Endothelial cell of umbilical vein (primary cell): Measurements from ENCODE around the gene TIPRL. TPM values are rescaled to one million over a fixed set of nuclear protein-coding genes. Genes with fewer than 3 reads are reported as not detected.

Source experiments
- BruUV-seq: library from RNA; stranded (reverse); fragments of 400-500 nt; replicated peaks from 2 replicates; lab custom pipeline; 2021; lab: Mats Ljungman, UMichigan
- CTCF ChIA-PET: fragments of 300-600, 350-600 bp; sonication (Branson Sonifier 250); formaldehyde crosslinking; loops from one replicate; lab custom pipeline; 2021; ENCODE audit warnings: antibody characterized with exemption, inconsistent platforms; lab: Charles Lee
- POLR2A ChIA-PET: fragments of 300-600, 350-600 bp; sonication (Branson Sonifier 250); formaldehyde crosslinking; loops from one replicate; lab custom pipeline; 2021; ENCODE audit warnings: antibody characterized with exemption, inconsistent platforms; lab: Charles Lee
- DNase-seq: peaks from one replicate; pipeline ENCODE4 v3.0.0-alpha.2; 2011; ENCODE audit warnings: low read depth, low spot score
- FAIRE-seq: peaks from 2 replicates; lab custom pipeline; 2011; peaks lifted over from hg19 to GRCh38; lab: Jason Lieb, UNC
- H2AFZ ChIP-seq: 2 replicates; pipeline ENCODE4 v1.6.0; 2012; ENCODE audit warnings: low read depth, low read length, control low read depth, inconsistent platforms
- H3K27ac ChIP-seq: 2 replicates; pipeline ENCODE4 v1.5.1; 2011; ENCODE audit warnings: low read depth, mild to moderate bottlenecking, control low read depth, low read length, moderate library complexity; ENCODE audit not compliant: insufficient read depth
- H3K27me3 ChIP-seq, 2 experiments: 2 replicates each; pipeline versions ENCODE4 v1.6.0 to v1.6.1; 2011; ENCODE audit warnings: low read length in 2 of 2, mixed read lengths in 1 of 2; ENCODE audit not compliant: control insufficient read depth in 2 of 2, insufficient read depth in 2 of 2
- H3K36me3 ChIP-seq, 2 experiments: 2 replicates in 1 of 2; 3 replicates in 1 of 2; pipeline ENCODE4 v1.5.1; 2011; ENCODE audit warnings: low read length in 2 of 2, mild to moderate bottlenecking in 1 of 2, moderate library complexity in 1 of 2; ENCODE audit not compliant: control insufficient read depth in 2 of 2, insufficient read depth in 2 of 2; ENCODE audit errors: extremely low read depth in 1 of 2
- H3K4me1 ChIP-seq: 3 replicates; pipeline ENCODE4 v1.5.1; 2011; ENCODE audit warnings: mild to moderate bottlenecking, low read length; ENCODE audit not compliant: control insufficient read depth, insufficient read depth; ENCODE audit errors: extremely low read depth
- H3K4me2 ChIP-seq: 2 replicates; pipeline ENCODE4 v1.6.1; 2011; ENCODE audit warnings: low read length, control low read depth, mixed read lengths; ENCODE audit not compliant: insufficient read depth
- H3K4me3 ChIP-seq, 3 experiments: fragments of 200-600 bp in 1 of 3; sonication (generic), shearing (Covaris generic) in 1 of 3; replicated peaks in 1 of 3; 2 replicates each; pipeline ENCODE4 v1.5.1; 2011 to 2016; ENCODE audit warnings: control low read depth in 3 of 3, low read length in 3 of 3, mild to moderate bottlenecking in 2 of 3, inconsistent platforms in 1 of 3, low read depth in 1 of 3, moderate library complexity in 1 of 3; ENCODE audit not compliant: insufficient read depth in 1 of 3
- H3K79me2 ChIP-seq: 2 replicates; pipeline ENCODE4 v1.6.0; 2012; ENCODE audit warnings: low read length, inconsistent platforms; ENCODE audit not compliant: control insufficient read depth, insufficient read depth
- H3K9ac ChIP-seq: replicated peaks from 2 replicates; pipeline ENCODE3; 2011; ENCODE audit warnings: low read length, control low read depth; ENCODE audit not compliant: insufficient read depth; ENCODE audit errors: extremely low read depth
- H3K9me1 ChIP-seq: replicated peaks from 3 replicates; pipeline ENCODE4 v1.6.0; 2011; ENCODE audit warnings: mild to moderate bottlenecking, low read length; ENCODE audit not compliant: control insufficient read depth, insufficient read depth; ENCODE audit errors: extremely low read depth
- H3K9me3 ChIP-seq: replicated peaks from 2 replicates; pipeline ENCODE4 v1.5.1; 2012; ENCODE audit warnings: low read length, inconsistent platforms; ENCODE audit not compliant: control insufficient read depth, insufficient read depth
- H4K20me1 ChIP-seq: replicated peaks from 2 replicates; pipeline ENCODE3; 2011; ENCODE audit warnings: mild to moderate bottlenecking, low read length; ENCODE audit not compliant: control insufficient read depth, insufficient read depth; ENCODE audit errors: extremely low read depth
- CTCF ChIP-seq, 2 donors: IDR thresholded peaks; 1 replicate in 1 of 2; 2 replicates in 1 of 2; pipeline ENCODE4 v1.5.1; 2011; ENCODE audit warnings: low read length in 2 of 2, mild to moderate bottlenecking in 2 of 2, moderate library complexity in 2 of 2, control low read depth in 1 of 2, inconsistent platforms in 1 of 2, low read depth in 1 of 2; ENCODE audit not compliant: insufficient read depth in 1 of 2; ENCODE audit errors: extremely low read depth in 1 of 2
- EZH2 ChIP-seq: IDR thresholded peaks from 2 replicates; pipeline ENCODE4 v1.6.1; 2012; ENCODE audit warnings: borderline replicate concordance, low read depth, mild to moderate bottlenecking, moderate library complexity, low read length, inconsistent platforms; ENCODE audit not compliant: severe bottlenecking
- GATA2 ChIP-seq: IDR thresholded peaks from 2 replicates; pipeline ENCODE4 v1.7.0; 2011; ENCODE audit warnings: low read depth, mild to moderate bottlenecking, moderate library complexity, mixed read lengths, low read length; ENCODE audit not compliant: insufficient read length, insufficient read depth
- JUN ChIP-seq: IDR thresholded peaks from 2 replicates; pipeline ENCODE4 v1.6.1; 2011; ENCODE audit warnings: borderline replicate concordance, low read depth; ENCODE audit not compliant: insufficient read length, insufficient read depth
- MYC ChIP-seq: IDR thresholded peaks from one replicate; pipeline ENCODE4 v1.6.1; 2011; ENCODE audit warnings: mild to moderate bottlenecking, low read depth, low read length
- dilution Hi-C: fragments of 300-500 bp; cut with MboI; formaldehyde crosslinking; loops from one replicate; pipeline ENCODE4 v1.15.0; 2019; ENCODE audit warnings: low sequenced_read_pairs; ENCODE audit not compliant: extremely low pct_ligation_motif_present
- intact Hi-C: fragments of 100-400 bp; cut with micrococcal nuclease; formaldehyde crosslinking; loops from one replicate; pipeline ENCODE4 v1.10.0; 2022
- polyA plus RNA-seq, 4 experiments: library from polyadenylated mRNA; depleted of rRNA in 3 of 4; stranded (reverse) in 3 of 4; unstranded in 1 of 4; fragments of >200 nt; gene quantifications; 2 replicates each; pipeline versions ENCODE4 v1.2.1 to v1.2.3, GENCODE V29; 2011 to 2012; ENCODE audit warnings: missing spikeins in 1 of 4
- total RNA-seq: library from RNA; stranded (reverse); gene quantifications from 2 replicates; pipeline ENCODE4 v1.2.3, GENCODE V29; 2021

The TIPRL gene
- total and polyA plus RNA-seq, 2 donors (not counting 3 experiments of a cell fraction or from before 2014, with no cell fraction given), result 14.0 to 45.8 TPM

GRCh38 chr1:168141871-168142385 is 36.8 kb upstream of the TIPRL start:
- H4K20me1 ChIP-seq, result no peaks in the 10 kb centered on the region
- ChIA-PET CTCF (interaction anchor here (0.7 to 1.3 kb wide), 3 partner anchors 9 to 60 kb away, joined by 3 to 6 read pairs (median 5); no protein-coding TSS in a partner anchor), POLR2A (no interaction called here)

GRCh38 chr1:168145184-168146159 is 33.3 kb upstream of the TIPRL start:
- POLR2A ChIA-PET, result no interaction called here

More at GRCh38 chr1:168141871-168142385, 36.8 kb upstream of the TIPRL start:
- Histone ChIP-seq H3K4me3 (no peak overlapping the region), H3K4me1 (peaks cover 7% of the 10 kb centered on the region), H3K27me3 (peaks cover 0 to 5% of the 10 kb centered on the region in 2 experiments), H3K27ac (no peak overlapping the region), H3K9me3 (no peaks in the 10 kb centered on the region), H3K4me2 (no peak overlapping the region), H2AFZ (no peak overlapping the region), H3K79me2 (no peaks in the 10 kb centered on the region), H3K36me3 (no peaks in the 10 kb centered on the region), H3K9me1 (no peaks in the 10 kb centered on the region), H3K9ac (no peak overlapping the region)
- FAIRE-seq (no peak), DNase-seq (no peak)
- intact Hi-C loops (no loop called here), dilution Hi-C loops (no loop called here)
- TF ChIP-seq GATA2 (no peak), MYC (no peak), JUN (no peak), EZH2 (no peak)
- no TSS peak for BruUV-seq

More at GRCh38 chr1:168145184-168146159, 33.3 kb upstream of the TIPRL start:
- Histone ChIP-seq H3K4me2 (peak overlapping the region; percentile 47), H3K4me1 (no peaks in the 10 kb centered on the region), H3K27ac (no peak overlapping the region), H3K9ac (no peak overlapping the region), H2AFZ (peak overlapping the region; percentile 55), H3K4me3 (no peak overlapping the region), H3K79me2 (no peaks in the 10 kb centered on the region), H3K36me3 (no peaks in the 10 kb centered on the region), H4K20me1 (no peaks in the 10 kb centered on the region), H3K9me1 (no peaks in the 10 kb centered on the region), H3K9me3 (no peaks in the 10 kb centered on the region), H3K27me3 (peaks cover 0 to 5% of the 10 kb centered on the region in 2 experiments)
- peak; percentile 76 for FAIRE-seq
- DNase-seq, result peak; percentile 83
- dilution Hi-C loops (no loop called here), intact Hi-C loops (loop anchor here (1.0 to 2.0 kb wide), 2 partner anchors 8 to 33 kb away; partner anchors contain the start of gene TIPRL)
- CTCF ChIA-PET, result interaction anchor here (0.8 to 1.9 kb wide), 13 partner anchors 9 to 197 kb away, joined by 3 to 10 read pairs (median 5); partner anchors contain the start of gene GPR161
- TF ChIP-seq EZH2, result no peak
- peak; percentile 92 to 97 for TF ChIP-seq CTCF (IDR thresholded peaks at IDR 0.05; ENCODE audit: extremely low read depth in 1 of 2, insufficient read depth in 1 of 2, low read depth in 1 of 2, low read length in 2 of 2)
- BruUV-seq, result no TSS peak
